A204.1 (cell line): Measurements from ENCODE around the gene OPRPN.

Experiments used
- FAIRE-seq: peaks from 2 replicates; lab custom pipeline; 2012; peaks lifted over from hg19 to GRCh38; lab: Jason Lieb, UNC

The OPRPN gene

DNA sequence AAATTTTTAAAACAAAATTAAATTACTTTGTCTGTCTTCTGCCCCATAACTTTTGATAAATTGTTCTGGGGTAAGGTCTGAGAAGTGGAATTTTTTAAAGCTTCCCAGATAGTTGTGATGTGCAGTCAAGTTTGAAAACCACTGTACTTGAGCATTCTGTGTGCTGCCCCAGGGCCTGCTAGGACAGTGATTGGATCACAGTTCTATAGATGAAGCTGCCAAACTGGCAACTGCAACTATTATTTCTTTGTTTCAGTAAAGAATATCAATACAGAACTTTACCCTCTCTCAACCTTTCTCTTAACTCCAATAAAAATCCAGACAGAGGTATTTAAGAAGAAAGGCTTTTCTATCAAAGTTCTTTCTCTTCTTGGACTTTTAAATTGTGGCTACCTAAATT is at the start of gene OPRPN:
Gene OPRPN (plus strand): TSS at position 361 of the 400 bp plus-strand sequence. CDS start 1,346 bp downstream, outside the sequence.
- no peak for FAIRE-seq

GRCh38 chr4:70356185-70356584 is 41.6 kb upstream of the OPRPN start:
- FAIRE-seq = no peak

DNA sequence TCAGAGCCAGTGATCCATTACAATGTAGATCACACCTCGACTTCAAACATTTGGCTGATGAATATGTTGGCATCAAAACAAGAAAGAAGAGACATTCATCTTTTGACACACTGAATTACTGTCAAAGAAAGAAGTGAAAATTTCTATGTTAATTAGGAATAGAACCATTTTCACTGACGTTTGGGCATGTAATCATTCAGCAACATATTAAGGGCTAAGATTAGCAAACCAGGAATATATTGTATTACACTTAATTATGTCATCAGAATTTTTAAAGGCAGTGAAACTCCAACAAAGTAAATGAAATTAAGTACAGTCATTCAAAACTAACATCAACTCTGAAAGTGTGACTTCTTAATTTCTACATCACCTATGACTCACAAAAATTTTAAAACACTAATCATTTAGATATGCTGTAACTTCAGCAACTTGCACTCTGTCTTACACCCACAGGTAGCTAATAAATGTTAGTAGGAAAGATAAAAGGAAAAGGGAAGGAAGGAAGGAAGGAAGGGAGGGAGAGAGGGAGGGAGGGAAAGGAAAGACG is 38.6 kb upstream of the OPRPN start:
- no peak for FAIRE-seq

- FAIRE-seq = no peak
These were observed 37.3 kb upstream of the OPRPN start, which contains the start of gene SMR3A for GRCh38 chr4:70360460-70360859. SMR3A (plus strand) TSS chr4:70360760; CDS start chr4:70362116, 1,356 bp downstream.

DNA sequence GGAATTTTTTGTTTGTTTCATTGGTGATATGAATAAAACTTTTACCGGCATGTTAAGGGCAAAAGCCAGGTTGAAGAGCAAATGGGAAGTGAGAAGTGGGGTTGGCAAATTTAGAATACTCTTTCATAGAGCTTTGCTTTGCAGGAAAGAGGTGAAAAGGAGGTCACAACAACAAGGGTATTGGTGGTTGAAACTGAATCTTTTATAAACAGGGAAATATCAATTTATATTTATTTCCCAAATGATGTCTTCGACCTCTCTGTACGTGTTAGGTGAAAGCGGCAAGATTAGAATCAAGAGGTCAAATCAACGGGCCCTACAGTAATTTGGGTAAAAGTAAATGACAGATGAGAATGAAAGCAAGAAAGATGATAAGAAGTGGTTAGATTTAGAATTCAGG is 33.7 kb upstream of the OPRPN start:
- no peak for FAIRE-seq

- FAIRE-seq = no peak
These were observed 32.3 kb upstream of the OPRPN start for GRCh38 chr4:70365479-70365878.

DNA sequence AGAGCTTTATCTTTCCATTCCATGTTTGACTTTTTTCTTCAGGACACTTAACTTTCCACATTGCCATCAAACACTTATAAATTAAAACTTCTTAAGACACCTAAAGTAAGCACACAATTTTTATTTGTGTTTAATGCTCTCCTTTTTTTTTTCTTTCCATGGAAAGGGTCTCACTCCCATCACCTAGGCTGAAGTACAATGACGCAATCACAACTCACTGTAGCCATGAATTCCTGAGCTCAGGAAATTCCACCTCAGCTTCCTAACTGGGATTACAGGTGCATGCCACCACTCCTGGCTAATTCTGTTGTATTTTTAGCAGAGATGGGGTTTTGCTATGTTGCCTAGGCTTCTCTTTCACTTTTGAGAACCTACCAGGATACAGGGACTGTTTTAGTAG is 29.9 kb upstream of the OPRPN start:
- FAIRE-seq = no peak

- no peak for FAIRE-seq
These were observed 25.8 kb upstream of the OPRPN start for GRCh38 chr4:70371987-70372386.

GRCh38 chr4:70372760-70373159 is 25.0 kb upstream of the OPRPN start:
- no peak for FAIRE-seq

- FAIRE-seq = no peak
These were observed 17.2 kb upstream of the OPRPN start for GRCh38 chr4:70380578-70380977.

DNA sequence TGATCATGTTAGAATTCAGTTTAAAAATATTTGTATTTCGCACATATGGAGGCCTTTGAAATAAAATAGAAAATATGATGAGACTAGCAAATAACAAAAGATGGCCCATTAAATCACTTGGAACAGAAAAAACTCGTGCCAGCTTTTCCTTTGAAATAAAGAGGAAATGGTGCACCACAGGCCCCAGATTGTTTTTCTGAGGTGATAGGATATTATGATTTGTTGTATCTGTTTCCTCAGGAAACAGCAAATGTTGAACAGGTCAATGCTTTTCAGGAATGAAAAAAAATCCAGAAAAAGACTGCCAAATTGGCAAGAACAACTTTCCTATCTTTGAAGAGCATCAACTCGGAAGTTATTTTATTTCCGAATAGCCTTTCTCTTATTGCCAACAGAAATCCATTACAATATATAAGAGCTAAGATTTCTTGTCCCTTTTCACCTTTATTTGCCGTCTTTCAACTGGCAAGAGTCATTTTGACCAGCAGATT is 15.0 kb upstream of the OPRPN start, which contains the start of gene SMR3B:
Gene SMR3B (plus strand): TSS at position 441 of the 491 bp plus-strand sequence. CDS start 1,380 bp downstream, outside the sequence.
- no peak for FAIRE-seq

DNA sequence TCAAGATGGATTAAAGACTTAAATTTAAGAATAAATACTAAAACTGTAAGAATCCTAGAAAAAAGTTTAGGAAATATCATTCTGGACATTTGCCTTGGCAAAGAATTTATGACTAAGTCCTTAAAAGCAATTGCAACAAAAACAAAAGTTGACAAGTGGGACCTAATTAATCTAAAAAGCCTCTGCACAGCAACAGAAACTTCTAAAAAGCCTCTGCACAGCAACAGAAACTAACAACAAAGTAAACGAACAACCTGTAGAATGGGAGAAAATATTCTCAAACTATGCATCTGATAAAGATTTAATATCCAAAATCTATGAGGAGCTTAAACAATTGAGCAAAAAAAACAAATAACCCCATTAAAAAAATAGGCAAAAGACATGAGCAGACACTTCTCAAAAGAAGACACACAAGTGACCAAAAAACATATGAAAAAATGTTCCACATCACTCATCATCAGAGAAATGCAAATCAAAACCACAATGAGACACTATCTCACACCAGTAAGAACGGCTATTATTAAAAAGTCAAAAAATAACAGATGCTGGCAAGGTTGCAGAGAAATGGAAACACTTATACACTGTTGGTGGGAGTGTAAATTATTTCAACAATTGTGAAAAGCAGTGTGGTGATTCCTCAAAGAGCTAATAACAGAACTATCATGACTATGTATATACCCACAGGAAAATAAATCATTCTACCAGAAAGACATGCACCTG is 5.5 kb upstream of the OPRPN start:
- no peak for FAIRE-seq

DNA sequence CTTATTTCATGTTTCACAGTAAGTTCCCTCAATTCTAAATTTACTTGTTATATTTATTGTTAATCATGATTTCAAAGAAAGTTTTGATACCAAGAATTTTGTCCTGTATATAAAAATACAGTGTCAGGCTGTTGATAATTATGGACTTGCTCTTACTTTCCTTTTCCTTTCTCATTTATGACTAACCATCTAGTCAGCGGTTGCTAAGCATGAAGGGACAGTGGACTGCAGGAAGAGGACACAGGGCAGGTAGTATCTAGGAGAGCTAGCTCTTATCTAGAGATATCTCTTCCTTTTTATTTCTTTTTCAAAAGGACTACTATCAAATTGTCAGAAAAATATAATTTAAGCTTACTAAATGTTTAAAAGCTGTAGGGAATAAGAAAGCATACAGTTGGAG is 1.6 kb downstream of the OPRPN start:
- FAIRE-seq = no peak

DNA sequence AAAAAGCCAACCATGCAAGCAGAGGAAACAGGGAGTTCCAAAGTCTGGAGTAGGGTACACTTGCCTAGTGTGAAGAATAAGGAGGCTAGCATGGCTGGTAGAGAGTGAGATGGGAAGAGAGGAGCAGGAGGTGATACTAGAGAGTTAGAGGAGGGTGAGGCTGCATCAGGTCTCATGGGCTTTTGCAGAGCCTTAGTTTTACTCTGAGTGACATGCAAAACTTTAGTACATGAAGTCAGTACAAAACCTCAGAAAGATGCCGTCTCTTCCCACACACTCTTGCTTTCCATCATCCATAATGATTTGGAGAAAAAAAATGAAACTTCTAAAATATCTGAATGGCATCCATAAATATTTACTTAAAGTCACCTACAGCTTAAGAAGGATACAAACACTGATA is 5.0 kb downstream of the OPRPN start:
- FAIRE-seq = no peak

GRCh38 chr4:70405765-70406164 is 8.0 kb downstream of the OPRPN start:
- no peak for FAIRE-seq

DNA sequence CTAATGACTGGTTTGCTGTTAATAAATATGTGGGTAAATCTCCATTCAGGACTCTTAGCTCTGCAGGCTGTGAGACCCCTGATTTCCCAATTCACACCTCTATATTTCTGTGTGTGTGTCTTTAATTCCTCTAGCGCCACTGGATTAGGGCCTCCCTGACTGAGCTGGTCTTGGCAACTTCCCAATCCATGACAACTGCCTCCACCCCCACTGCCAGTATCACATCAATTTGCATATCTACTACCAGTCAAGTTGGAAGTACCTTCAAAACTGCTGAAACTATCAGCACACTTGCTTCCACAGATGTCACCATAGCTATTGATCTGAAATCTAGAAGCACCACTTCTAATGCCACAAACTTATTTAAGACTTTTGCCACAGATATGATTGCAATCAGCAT is 27.6 kb downstream of the OPRPN start:
- no peak for FAIRE-seq

DNA sequence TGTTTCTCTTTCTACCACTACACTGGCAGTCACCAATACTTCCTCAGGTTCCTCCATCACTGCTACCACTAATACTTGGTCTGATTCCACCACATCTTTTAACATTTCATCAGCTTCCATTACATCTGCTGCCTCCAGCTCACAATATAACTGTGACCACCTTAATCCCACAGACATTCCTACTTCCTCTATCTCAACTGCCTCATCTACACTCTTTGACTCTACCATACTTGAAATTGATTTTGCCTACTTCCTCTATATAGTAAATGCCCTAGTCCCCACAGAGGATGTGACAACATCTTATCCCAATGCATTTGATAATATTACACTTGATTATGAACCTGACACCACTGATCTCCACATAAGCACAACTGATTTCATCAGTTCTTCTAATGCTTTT is 29.0 kb downstream of the OPRPN start:
- no peak for FAIRE-seq

DNA sequence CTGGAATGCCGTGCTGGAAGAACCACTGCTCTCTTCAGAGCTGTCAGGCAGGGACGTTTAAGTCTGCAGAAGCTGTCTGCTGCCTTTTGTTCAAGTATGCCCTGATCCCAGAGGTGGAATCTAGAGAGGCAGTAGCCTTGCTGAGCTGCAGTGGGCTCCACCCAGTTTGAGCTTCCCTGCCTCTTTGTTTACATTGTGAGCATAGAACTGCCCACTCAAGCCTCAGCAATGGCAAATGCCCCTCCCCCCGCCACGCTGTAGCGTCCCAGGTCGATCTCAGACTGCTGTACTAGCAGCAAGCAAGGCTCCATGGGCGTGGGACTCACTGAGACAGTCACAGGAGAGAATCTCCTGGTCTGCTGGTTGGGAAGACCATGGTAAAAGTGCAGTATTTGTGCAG is 39.5 kb downstream of the OPRPN start:
- FAIRE-seq = no peak

- no peak for FAIRE-seq
These were observed 44.7 kb downstream of the OPRPN start for GRCh38 chr4:70442474-70442873.

DNA sequence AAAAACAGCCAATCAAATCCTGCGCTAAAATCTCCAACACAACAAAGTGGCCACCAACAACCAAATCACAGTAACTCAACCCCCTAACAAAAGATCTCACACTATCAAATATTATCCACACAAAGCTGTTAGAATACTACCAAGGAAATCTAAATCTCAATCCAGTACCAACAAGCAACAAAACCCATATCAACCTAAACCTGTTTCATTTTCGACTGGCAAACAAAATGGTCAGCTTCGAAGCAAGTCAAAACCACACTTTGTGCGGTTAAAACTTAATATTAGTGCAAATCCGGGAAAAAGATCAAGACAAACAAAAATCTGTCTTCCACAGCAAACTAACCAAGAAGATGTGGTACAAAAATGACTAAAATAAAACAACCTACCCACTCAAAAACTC is 45.6 kb downstream of the OPRPN start:
- FAIRE-seq = no peak

GRCh38 chr4:70449220-70449619 is 51.5 kb downstream of the OPRPN start:
- no peak for FAIRE-seq

GRCh38 chr4:70452946-70453345 is 55.2 kb downstream of the OPRPN start:
- FAIRE-seq = no peak
